Neural progenitor cell (in vitro differentiated cells): ENCODE measurements around the gene CCSER1. TPM values are rescaled to one million over a fixed set of nuclear protein-coding genes. Genes with fewer than 3 reads are reported as not detected.

Source experiments
- DNase-seq: peaks from one replicate; pipeline ENCODE4 v3.0.0-alpha.2; 2016; ENCODE audit warnings: low spot score
- H2AFZ ChIP-seq: fragments of 200-600 bp; sonication (generic); replicated peaks from 2 replicates; pipeline ENCODE4 v1.6.1; 2016; ENCODE audit warnings: antibody characterized with exemption
- H3F3A ChIP-seq: fragments of 200-600 bp; sonication (generic); 2 replicates; pipeline ENCODE4 v1.6.1; 2016; ENCODE audit warnings: antibody characterized with exemption, low read depth
- H3K27ac ChIP-seq: fragments of 200-600 bp; sonication (generic); 2 replicates; pipeline ENCODE4 v1.5.1; 2016; ENCODE audit warnings: mild to moderate bottlenecking
- H3K27me3 ChIP-seq: fragments of 200-600 bp; sonication (generic); 2 replicates; pipeline ENCODE4 v1.6.1; 2016; ENCODE audit warnings: mild to moderate bottlenecking, moderate library complexity
- H3K36me3 ChIP-seq: fragments of 200-600 bp; sonication (generic); 2 replicates; pipeline ENCODE4 v1.5.1; 2016
- H3K4me1 ChIP-seq: fragments of 200-600 bp; sonication (generic); 2 replicates; pipeline ENCODE4 v1.6.1; 2016; ENCODE audit warnings: mixed run types
- H3K4me2 ChIP-seq: fragments of 200-600 bp; sonication (generic); 2 replicates; pipeline ENCODE4 v1.6.1; 2016
- H3K4me3 ChIP-seq: fragments of 200-600 bp; sonication (generic); 2 replicates; pipeline ENCODE4 v1.5.1; 2016
- H3K79me2 ChIP-seq: fragments of 200-600 bp; sonication (generic); 2 replicates; pipeline ENCODE4 v1.6.1; 2016; ENCODE audit warnings: low read depth
- H3K9ac ChIP-seq: fragments of 200-600 bp; sonication (generic); 2 replicates; pipeline ENCODE4 v1.6.1; 2016
- H3K9me3 ChIP-seq: fragments of 200-600 bp; sonication (generic); 2 replicates; pipeline ENCODE4 v1.5.1; 2016; ENCODE audit warnings: low read depth
- H4K20me1 ChIP-seq: fragments of 200-600 bp; sonication (generic); 2 replicates; pipeline ENCODE4 v1.6.1; 2016; ENCODE audit warnings: low read depth
- H3K27ac Mint-ChIP-seq: 3 replicates; pipeline ENCODE4 v1.8.0; 2021; ENCODE audit warnings: mixed read lengths
- H3K27me3 Mint-ChIP-seq: 2 replicates; pipeline ENCODE4 v1.8.0; 2022; ENCODE audit warnings: low read depth, mild to moderate bottlenecking, inconsistent platforms, moderate library complexity, mixed read lengths; ENCODE audit not compliant: insufficient read depth
- H3K36me3 Mint-ChIP-seq: 3 replicates; pipeline ENCODE4 v1.8.0; 2021; ENCODE audit warnings: mixed read lengths
- H3K4me1 Mint-ChIP-seq: 3 replicates; pipeline ENCODE4 v1.8.0; 2021; ENCODE audit warnings: mixed read lengths
- H3K4me3 Mint-ChIP-seq: 3 replicates; pipeline ENCODE4 v1.8.0; 2021; ENCODE audit warnings: mild to moderate bottlenecking, moderate library complexity, mixed read lengths
- H3K9me3 Mint-ChIP-seq: 3 replicates; pipeline ENCODE4 v1.8.0; 2020; ENCODE audit warnings: mixed read lengths
- CTCF ChIP-seq: fragments of 200-600 bp; sonication (generic); IDR thresholded peaks from 2 replicates; pipeline ENCODE4 v1.5.1; 2017; ENCODE audit warnings: antibody characterized with exemption, mild to moderate bottlenecking
- EZH2 ChIP-seq: fragments of 200-600 bp; sonication (generic); IDR thresholded peaks from 2 replicates; pipeline ENCODE4 v1.6.1; 2017; ENCODE audit warnings: antibody characterized with exemption, mild to moderate bottlenecking, moderate library complexity
- EZH2phosphoT487 ChIP-seq: fragments of 200-600 bp; sonication (generic); IDR thresholded peaks from 2 replicates; pipeline ENCODE4 v1.6.1; 2017; ENCODE audit warnings: antibody characterized with exemption
- total RNA-seq: library from RNA; depleted of rRNA; stranded (reverse); fragments of >200 nt; gene quantifications from 2 replicates; pipeline ENCODE4 v1.2.3, GENCODE V29; 2015; ENCODE audit warnings: low replicate concordance

CCSER1 gene
- 0.28 and 0.77 TPM in 2 replicates for total RNA-seq

GRCh38 chr4:90127223-90127705 is at the start of gene CCSER1:
Gene CCSER1 (plus strand): TSS chr4:90127394.
- no peak within 1 kb of the TSS for H3K27ac Mint-ChIP-seq
- H3K4me3 ChIP-seq: peak within 1 kb of the TSS; percentile 62
- peaks cover 21% of the 10 kb centered on the region for H3K27me3 Mint-ChIP-seq
- no peaks in the 10 kb centered on the region for H3K36me3 ChIP-seq
- no peaks in the 10 kb centered on the region for H3K36me3 Mint-ChIP-seq
- H2AFZ ChIP-seq: peak within 1 kb of the TSS; percentile 95
- peaks cover 5% of the 10 kb centered on the region for H3K4me1 ChIP-seq
- no peak within 1 kb of the TSS for H3K27ac ChIP-seq
- no peaks in the 10 kb centered on the region for H3K9me3 Mint-ChIP-seq
- DNase-seq: peak; percentile 71
- H3K9me3 ChIP-seq: no peaks in the 10 kb centered on the region
- H3K4me1 Mint-ChIP-seq: peaks cover 15% of the 10 kb centered on the region
- H3F3A ChIP-seq: peaks cover 12% of the 10 kb centered on the region
- peak within 1 kb of the TSS; percentile 92 for H3K4me3 Mint-ChIP-seq
- no peaks in the 10 kb centered on the region for H3K79me2 ChIP-seq
- H3K9ac ChIP-seq: no peak within 1 kb of the TSS
- peak within 1 kb of the TSS; percentile 90 for H3K4me2 ChIP-seq
- TF ChIP-seq CTCF (no peak), EZH2phosphoT487 (no peak), EZH2 (no peak)
- peaks cover 74% of the 10 kb centered on the region for H3K27me3 ChIP-seq
- no peaks in the 10 kb centered on the region for H4K20me1 ChIP-seq

- Mint-ChIP-seq H3K4me1 (peaks cover 27% of the 10 kb centered on the region), H3K27me3 (peaks cover 11% of the 10 kb centered on the region), H3K27ac (no peak overlapping the region), H3K36me3 (no peaks in the 10 kb centered on the region), H3K4me3 (no peak overlapping the region), H3K9me3 (no peaks in the 10 kb centered on the region)
- peaks cover 14% of the 10 kb centered on the region for H3K4me1 ChIP-seq
- H3K79me2 ChIP-seq: no peaks in the 10 kb centered on the region
- no peaks in the 10 kb centered on the region for H4K20me1 ChIP-seq
- H3K27me3 ChIP-seq: no peaks in the 10 kb centered on the region
- H3K4me2 ChIP-seq: no peak overlapping the region
- DNase-seq: no peak
- no peak overlapping the region for H2AFZ ChIP-seq
- no peak for TF ChIP-seq EZH2
- TF ChIP-seq EZH2phosphoT487: no peak
- no peak for TF ChIP-seq CTCF
- no peaks in the 10 kb centered on the region for H3K36me3 ChIP-seq
- no peak overlapping the region for H3K9ac ChIP-seq
- no peak overlapping the region for H3K27ac ChIP-seq
- no peaks in the 10 kb centered on the region for H3K9me3 ChIP-seq
- H3F3A ChIP-seq: no peaks in the 10 kb centered on the region
- H3K4me3 ChIP-seq: no peak overlapping the region
Observed at GRCh38 chr4:90078440-90078839, 48.8 kb upstream of the CCSER1 start.

- no peak overlapping the region for H3K27ac ChIP-seq
- no peaks in the 10 kb centered on the region for H3K36me3 Mint-ChIP-seq
- H3K9me3 Mint-ChIP-seq: no peaks in the 10 kb centered on the region
- peaks cover 8% of the 10 kb centered on the region for H3K4me1 ChIP-seq
- peaks cover 12% of the 10 kb centered on the region for H3K4me1 Mint-ChIP-seq
- peaks cover 8% of the 10 kb centered on the region for H3K27me3 Mint-ChIP-seq
- TF ChIP-seq EZH2: no peak
- TF ChIP-seq EZH2phosphoT487: no peak
- no peak for TF ChIP-seq CTCF
- no peak for DNase-seq
- no peak overlapping the region for H2AFZ ChIP-seq
- H3K4me2 ChIP-seq: no peak overlapping the region
- no peaks in the 10 kb centered on the region for H3K36me3 ChIP-seq
- no peak overlapping the region for H3K4me3 ChIP-seq
- no peaks in the 10 kb centered on the region for H3K27me3 ChIP-seq
- no peak overlapping the region for H3K9ac ChIP-seq
- H3K9me3 ChIP-seq: no peaks in the 10 kb centered on the region
- H3F3A ChIP-seq: no peaks in the 10 kb centered on the region
- no peak overlapping the region for H3K4me3 Mint-ChIP-seq
- no peak overlapping the region for H3K27ac Mint-ChIP-seq
- no peaks in the 10 kb centered on the region for H3K79me2 ChIP-seq
- H4K20me1 ChIP-seq: no peaks in the 10 kb centered on the region
Observed at GRCh38 chr4:90080116-90080515, 47.1 kb upstream of the CCSER1 start.
